ENCODE results near the gene MOV10.

MOV10 gene

GRCh38 chr1:112704934-112705627, 30.6 kb downstream of the MOV10 start (continued):
- no peak for TF ChIP-seq ZBTB10 (tag by site-specific recombination; IDR thresholded peaks at IDR 0.05)
- TF ChIP-seq GLI2 (tag by site-specific recombination; IDR thresholded peaks at IDR 0.05; ENCODE audit: borderline replicate concordance, low read depth), result no peak
- peak; percentile 92 for TF ChIP-seq ZNF600 (tag by site-specific recombination; IDR thresholded peaks at IDR 0.05)
- TF ChIP-seq INSM2 (tag by site-specific recombination; IDR thresholded peaks at IDR 0.05), result no peak
- no peak for TF ChIP-seq ZNF280C (tag by site-specific recombination; IDR thresholded peaks at IDR 0.05)
- TF ChIP-seq ZEB2 (tag by site-specific recombination; IDR thresholded peaks at IDR 0.05), result peak; percentile 58; the same call in 1 of the 2 replicates
- TF ChIP-seq GLIS1 (tag by site-specific recombination; IDR thresholded peaks at IDR 0.05), result peak; percentile 95
- peak; percentile 62 for TF ChIP-seq KLF1 (tag by site-specific recombination; IDR thresholded peaks at IDR 0.05)
- no peak for TF ChIP-seq ZNF175 (tag by site-specific recombination; IDR thresholded peaks at IDR 0.05)
- peak; percentile 90 for TF ChIP-seq SP2 (tag by site-specific recombination; IDR thresholded peaks at IDR 0.05)
- TF ChIP-seq ZNF514 (tag by site-specific recombination; IDR thresholded peaks at IDR 0.05), result no peak
- no peak for TF ChIP-seq BCL11A (tag by site-specific recombination; IDR thresholded peaks at IDR 0.05; ENCODE audit: low read depth)
- TF ChIP-seq HOXA7 (CRISPR knock-in tag; IDR thresholded peaks at IDR 0.05; ENCODE audit: borderline replicate concordance), result no peak
- peak; percentile 84 for TF ChIP-seq KLF17 (tag by site-specific recombination; IDR thresholded peaks at IDR 0.05)
- no peak for TF ChIP-seq ZNF221 (tag by site-specific recombination; IDR thresholded peaks at IDR 0.05; ENCODE audit: borderline replicate concordance)
- TF ChIP-seq ZNF155 (tag by site-specific recombination; IDR thresholded peaks at IDR 0.05), result no peak
- peak; percentile 94 for TF ChIP-seq GLIS2 (tag by site-specific recombination; IDR thresholded peaks at IDR 0.05)
- no peak for TF ChIP-seq ZNF560 (tag by site-specific recombination; IDR thresholded peaks at IDR 0.05; ENCODE audit: borderline replicate concordance)
- TF ChIP-seq PRDM6 (tag by site-specific recombination; IDR thresholded peaks at IDR 0.05), result no peak
- peak; percentile 92 for TF ChIP-seq EGR2 (tag by site-specific recombination; IDR thresholded peaks at IDR 0.05; ENCODE audit: low read depth)
- TF ChIP-seq ZNF416 (tag by site-specific recombination; IDR thresholded peaks at IDR 0.05), result no peak
- no peak for TF ChIP-seq ZNF274 (IDR thresholded peaks at IDR 0.05; ENCODE audit: low read length)
- TF ChIP-seq ZNF274 (tag by site-specific recombination; IDR thresholded peaks at IDR 0.05; ENCODE audit: borderline replicate concordance), result no peak
- peak; percentile 28; the same call in 1 of the 2 replicates for TF ChIP-seq KLF8 (tag by site-specific recombination; IDR thresholded peaks at IDR 0.05)
- no peak for TF ChIP-seq ZNF596 (tag by site-specific recombination; IDR thresholded peaks at IDR 0.05)
- peak; percentile 82 for TF ChIP-seq SP3 (tag by site-specific recombination; IDR thresholded peaks at IDR 0.05)
- peak; percentile 24; the same call in 1 of the 2 replicates for TF ChIP-seq ZSCAN4 (tag by site-specific recombination; IDR thresholded peaks at IDR 0.05)
- no peak for TF ChIP-seq ZNF184 (tag by site-specific recombination; IDR thresholded peaks at IDR 0.05)
- TF ChIP-seq ZNF555 (tag by site-specific recombination; conservative IDR thresholded peaks at IDR 0.05), result no peak
- peak; percentile 31; the same call in 1 of the 2 replicates for TF ChIP-seq ZNF335 (tag by site-specific recombination; conservative IDR thresholded peaks at IDR 0.05)
- TF ChIP-seq KLF10 (tag by site-specific recombination; IDR thresholded peaks at IDR 0.05), result no peak
